ENCODE results near the gene SNCG.
"Not testable (repeated sequence)": the region's sequence is repeated elsewhere in the genome, so short reads cannot be mapped to it uniquely, and the experiment has no call there.

SNCG gene

GRCh38 chr10:86958116-86958900 lies at the start of gene SNCG:
Gene SNCG, plus strand, starts transcription at chr10:86958599. Its CDS starts 99 bp downstream, at chr10:86958698.
- no peak for DNase-seq

DNA sequence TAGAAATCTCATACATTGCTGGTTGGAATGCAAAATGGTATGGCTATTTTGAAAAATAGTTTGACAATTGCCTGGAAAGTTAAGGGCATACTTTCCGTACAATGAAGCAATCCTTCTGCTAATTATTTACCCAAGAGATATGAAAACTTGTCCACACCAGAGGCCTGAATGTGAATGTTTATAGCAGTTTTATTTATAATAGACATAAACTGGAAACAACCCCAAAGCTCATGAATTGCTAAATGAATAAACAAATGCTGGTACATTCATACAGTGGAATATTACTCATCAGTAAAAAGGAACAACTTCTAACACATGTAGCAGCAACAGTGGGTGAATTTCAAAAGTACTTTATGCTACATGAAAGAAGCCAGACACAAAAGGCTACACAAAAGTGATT lies 43.7 kb upstream of the SNCG start:
- no peak for DNase-seq

GRCh38 chr10:86918022-86918471 lies 40.4 kb upstream of the SNCG start:
- DNase-seq: peak; percentile 17

GRCh38 chr10:86922553-86922961 lies 35.8 kb upstream of the SNCG start:
- DNase-seq: no peak

DNA sequence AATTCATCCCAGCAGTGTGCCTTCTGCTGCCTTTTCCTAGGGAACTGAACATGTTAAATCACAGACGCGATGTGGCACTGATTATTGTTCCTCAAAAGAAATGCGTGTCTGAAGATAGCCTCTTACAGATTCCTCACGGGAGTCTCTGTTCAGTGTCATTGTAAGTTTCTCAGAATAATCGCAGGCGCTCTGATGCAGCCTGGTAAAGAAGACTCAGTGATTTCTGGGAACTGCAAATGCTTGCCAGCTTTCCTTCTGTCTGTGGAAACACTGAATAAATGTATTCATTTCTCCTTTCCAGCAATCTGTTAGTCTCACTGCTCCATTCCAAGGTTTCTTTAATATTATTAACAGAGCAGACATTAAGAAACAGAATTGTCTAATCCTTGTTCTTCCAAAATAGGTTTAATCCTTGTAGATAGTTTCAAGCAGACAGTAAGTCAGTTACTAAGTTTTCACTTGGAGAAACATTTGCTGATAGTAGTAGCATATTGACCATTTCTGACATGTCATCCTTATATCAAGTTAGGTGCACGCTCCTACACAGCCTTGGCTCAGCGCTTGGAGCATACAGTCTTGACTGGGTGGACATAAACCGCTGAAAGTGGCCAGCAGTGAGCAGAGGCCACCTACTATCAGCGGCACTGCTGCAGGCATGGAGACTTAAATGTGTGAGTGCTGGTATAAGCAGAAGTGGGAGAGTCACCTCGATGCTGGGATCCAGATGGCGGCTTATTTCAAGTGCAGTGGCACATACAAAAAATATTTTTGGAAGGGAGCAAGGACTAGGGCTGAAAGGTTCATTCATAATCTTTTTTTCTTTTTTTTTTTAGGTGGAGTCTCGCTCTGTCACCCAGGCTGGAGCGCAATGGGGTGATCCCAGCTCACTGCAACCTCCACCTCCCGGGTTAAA lies 28.7 kb upstream of the SNCG start:
- no peak for DNase-seq

DNA sequence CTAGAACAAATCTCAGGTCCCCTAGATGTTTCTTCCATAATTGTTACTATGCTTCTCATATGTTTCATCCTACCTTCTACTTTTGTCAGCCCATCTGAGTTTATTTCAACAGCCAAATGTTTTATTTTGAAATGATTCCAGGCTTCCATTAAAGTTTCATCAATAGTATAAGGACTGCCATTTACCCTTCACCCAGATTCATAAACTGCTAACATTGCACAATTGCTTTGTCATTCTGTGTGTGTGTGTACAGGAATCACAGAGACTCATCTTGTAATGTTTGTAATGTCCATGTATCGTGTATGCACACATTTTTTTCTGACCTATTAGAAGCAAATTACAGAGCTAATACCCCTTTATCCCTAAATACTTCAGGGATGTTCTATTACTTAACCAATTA lies 26.5 kb upstream of the SNCG start:
- peak; percentile 24 for DNase-seq

DNA sequence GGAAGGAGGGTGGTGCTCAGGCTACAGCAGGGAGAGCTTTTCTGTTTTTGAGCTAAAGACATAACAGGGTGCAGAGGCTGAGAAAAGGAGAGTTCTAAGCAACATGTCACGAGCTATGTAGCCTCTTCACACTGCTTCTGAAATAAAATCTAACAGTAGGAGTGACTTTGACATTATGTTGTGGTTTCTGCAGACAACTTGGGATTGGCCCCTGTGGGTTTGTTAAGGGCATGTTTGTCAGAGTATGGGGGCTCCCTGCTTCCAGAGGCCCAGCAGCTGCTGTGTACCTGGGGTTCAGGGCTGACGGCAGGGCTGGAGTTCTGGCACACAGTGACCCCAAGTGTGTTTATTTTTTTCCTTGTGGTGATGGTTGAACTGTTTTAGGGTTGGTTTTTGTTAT lies 25.7 kb upstream of the SNCG start:
- DNase-seq: no peak

DNA sequence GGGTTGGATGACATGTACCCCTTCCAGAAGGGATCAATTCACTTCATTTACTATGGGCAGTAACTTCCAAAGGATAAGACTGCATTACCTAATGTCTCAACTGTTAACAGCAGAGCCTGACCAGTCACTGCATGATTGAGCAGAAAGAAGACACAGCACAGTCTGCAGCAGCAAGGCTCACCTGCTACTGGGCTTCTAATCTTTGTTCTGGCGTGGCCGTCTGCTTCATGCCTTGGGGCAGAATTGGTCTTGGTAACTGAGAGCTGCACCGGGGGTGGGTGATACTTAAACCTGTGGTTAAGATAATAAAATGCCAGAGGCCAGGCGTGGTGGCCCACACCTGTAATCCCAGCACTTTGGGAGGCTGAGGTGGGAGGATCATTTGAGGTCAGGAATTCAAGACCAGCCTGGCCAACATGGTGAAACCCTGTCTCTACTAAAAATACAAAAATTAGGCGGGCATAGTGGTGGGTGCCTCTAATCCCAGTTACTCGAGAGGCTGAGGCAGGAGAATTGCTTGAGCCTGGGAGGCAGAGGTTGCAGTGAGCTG lies 24.2 kb upstream of the SNCG start:
- not testable (repeated sequence) for DNase-seq

GRCh38 chr10:86936661-86937501 lies 21.5 kb upstream of the SNCG start:
- DNase-seq: peak; percentile 50

DNA sequence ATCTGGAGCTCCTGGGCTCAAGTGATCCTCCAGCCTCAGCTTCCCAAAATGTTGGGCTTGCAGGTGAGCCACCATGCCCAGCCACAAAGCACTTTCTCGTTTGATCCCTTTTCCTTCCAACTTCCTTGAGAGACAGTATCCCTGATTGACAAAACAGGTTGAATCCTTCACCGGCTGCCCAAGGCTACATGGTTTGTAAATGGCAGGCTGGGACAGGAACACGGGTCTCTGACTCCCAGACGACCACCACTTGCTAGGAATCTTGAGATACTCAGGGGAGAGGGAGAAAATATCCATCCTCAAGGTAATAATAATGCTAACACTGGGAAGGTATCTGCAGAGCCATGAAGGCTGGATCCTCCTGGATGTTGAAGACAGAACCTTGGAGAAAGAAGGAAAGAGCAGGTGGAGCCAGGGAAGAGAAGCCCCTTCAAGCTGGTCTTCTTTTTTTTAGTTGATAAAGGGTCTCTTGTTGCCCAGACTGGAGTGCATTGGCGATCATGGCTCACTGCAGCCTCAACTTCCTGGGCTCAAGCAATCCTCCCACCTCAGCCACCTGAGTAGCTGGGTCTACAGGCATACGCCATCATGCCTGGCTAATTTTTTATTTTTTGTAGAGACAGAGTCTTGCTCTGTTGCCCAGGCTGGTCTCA lies 20.8 kb upstream of the SNCG start:
- DNase-seq: no peak

- no peak for DNase-seq
Observed at GRCh38 chr10:86938260-86938659, 20.1 kb upstream of the SNCG start.

DNA sequence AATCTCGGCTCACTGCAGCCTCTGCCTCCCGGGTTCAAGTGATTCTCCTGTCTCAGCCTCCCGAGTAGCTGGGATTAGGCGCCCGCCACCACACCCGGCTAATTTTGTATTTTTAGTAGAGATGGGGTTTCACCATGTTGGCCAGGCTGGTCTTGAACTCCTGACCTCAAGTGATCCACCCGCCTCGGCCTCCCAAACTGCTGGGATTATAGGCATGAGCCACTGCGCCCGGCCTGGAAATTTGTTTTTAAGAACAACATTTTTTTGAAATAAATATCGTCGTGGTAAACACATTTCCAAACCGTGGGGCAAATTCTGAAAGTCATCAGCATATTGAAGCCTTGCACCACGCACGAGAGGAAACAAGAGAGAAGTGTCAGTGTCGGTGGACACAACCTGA lies 18.3 kb upstream of the SNCG start:
- not testable (repeated sequence) for DNase-seq

DNA sequence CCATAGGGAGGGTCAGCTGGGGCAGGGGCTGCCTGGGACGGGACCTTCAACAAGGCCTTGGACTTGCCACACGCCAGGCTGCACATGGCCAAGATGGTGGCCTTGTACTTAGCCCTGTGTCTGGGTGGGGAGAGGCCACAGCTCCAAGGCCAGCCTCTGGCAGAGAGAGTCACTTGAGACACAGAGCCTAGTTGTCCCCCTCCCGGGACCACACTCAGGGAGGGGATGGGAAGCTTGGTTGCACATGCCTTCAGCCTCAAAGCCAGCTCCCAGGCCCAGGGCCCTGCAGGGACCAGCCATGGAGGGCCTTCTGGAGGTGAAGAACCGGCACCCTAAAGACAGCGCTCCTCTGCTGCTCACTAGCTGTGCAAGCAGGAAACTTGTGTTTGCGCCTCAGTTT lies 17.7 kb upstream of the SNCG start:
- no peak for DNase-seq

DNA sequence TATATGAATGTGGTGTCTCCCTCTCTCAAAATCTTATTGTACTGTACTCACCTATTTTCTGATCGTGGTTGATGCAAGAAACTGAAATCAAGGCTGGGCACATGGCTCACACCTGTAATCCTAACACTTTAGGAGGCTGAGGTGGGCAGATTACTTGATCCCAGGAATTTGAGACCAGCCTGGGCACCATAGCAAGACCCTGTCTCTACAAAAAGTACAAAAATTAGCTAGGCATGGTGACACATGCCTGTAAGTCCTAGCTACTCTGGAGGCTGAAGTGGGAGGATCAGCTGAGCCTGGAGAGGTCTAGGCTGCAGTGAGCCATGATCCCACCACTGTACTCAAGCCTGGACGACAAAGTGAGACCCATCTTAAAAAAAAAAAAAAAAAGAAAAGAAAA lies 17.0 kb upstream of the SNCG start:
- DNase-seq: no peak

DNA sequence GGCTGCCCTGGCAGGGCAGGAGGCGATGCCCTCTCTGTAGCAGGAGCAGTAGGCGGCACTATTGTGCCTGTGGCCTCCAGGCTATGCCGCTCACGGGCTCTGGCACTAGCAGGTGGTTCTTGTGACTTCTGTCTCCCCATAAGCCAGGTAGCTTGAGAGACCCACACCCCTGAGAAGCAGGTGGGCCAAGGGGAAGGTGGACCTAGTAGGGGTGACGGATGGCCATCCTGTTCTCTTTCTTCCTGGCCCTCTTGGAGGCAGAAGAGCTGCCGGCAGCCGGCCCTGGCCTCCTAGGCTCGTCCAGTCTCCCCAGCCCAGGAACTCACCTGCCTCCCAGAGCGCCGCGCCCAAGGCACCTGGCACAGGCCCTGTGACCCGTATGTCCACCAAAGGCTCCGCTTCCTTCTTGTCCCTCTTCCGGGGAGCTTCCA lies 16.4 kb upstream of the SNCG start:
- DNase-seq: no peak

DNA sequence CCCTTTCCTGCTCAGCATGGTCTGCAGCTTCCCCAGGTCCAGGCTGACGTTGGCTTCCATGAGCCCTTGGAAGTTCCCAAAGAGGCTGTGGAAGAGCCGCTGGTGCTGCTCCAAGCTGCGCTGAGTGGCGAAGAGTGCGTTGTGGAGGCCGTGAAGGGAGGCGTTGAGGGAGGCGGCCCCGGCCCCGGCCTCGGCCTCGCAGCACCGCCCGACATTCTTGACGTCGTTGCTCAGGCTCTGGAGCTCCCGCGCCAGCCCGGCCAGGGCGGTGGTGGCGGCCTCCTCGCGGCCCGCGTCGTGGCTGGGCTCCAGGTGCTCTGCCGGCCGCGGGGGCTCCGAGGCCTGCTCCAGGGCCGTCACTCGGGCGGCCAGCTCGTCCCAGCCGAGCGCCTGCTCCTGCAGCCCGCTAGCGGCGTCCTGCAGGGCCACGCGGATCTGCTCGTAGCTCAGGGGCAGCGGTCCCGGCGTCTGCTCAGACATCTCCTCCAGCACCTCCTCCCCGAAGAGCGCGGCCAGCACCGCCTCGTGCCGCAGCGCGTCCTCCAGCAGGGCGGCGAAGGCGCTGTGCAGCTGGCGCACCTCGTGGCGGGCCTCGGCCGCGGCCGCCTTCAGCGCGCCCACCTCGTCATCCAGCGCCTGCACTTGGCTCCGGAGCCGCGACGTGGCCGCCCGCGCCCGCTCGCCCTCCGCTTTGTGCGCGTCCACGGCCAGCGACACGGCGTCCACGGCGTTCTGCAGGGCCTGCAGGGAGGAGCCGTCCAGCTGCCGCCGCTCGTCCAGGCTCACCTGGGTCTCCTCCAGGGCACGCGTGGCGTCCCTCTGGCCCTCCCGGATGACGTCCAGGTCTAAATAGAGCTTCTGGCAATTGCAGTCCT lies 15.7 kb upstream of the SNCG start:
- DNase-seq: peak; percentile 36

DNA sequence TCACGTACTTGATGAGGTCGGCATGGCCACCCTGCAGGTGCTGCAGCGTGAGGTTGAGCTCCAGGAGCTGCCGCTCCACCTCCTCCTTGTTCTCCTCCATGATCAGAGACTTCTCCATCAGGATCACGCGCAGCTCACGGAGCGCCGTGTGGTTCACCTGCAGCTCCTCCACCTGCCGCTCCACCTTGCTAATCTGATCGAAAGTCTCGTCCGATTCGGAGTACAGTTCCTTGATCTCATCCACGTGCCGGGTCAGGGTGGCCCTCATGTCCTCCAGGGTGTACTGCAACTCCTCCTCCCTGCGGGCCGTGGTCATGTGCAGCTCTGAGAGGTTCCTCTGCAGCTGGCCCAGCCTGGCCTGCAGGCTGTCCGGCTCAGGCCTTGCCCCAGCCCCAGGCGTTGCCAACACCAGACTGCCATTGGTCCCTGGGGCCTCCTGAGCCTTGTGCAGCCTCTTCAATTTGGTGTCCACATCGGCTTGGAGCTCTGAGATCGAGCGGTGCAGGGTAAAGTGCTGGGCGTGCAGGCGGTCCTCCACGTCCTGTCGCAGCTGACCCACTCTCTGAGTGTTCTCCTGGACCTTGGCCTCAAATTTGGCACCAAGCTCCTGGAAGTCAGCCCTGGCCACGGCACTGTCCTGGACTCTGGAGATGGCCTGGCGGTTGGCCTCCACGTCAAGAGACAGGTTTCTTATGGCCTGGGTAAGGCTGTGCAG lies 14.9 kb upstream of the SNCG start:
- DNase-seq: no peak

DNA sequence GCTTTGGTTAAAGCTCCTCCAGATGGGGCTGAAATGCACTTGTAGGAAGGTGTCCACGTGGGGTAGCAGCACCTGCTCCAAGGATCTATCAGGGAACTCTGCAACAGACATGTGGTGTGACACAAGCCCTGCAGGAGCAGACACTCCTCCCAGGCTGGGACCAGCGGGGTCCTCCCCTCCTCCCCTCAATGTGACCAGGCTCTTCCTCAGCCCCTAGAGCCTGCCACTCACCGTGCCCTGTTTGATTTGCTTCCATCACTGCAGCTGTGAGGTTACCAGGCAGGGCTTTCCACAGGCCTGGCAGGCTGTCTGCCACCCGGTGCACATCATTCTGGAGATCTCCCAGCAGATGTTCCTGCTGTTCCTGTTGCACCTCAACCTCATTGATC lies 14.4 kb upstream of the SNCG start:
- DNase-seq: no peak

DNA sequence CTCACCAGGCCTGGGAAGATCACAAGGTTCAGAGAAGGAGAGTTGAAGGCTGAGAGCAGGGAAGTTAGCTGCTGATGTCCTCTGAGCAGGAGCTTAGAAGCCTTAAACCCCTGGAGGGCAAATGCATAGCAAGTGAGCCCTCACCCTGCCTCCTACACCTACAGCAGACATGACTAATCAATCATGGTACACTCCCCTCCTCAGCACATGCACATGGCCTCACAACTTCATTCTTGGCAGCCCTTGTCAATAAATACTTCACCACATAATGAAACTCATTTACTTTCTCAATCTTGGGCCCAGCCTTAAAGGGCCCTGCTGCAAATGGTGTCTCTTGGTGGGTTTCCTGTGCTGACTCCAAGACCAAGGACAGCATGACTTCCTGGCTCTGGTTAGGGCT lies 13.9 kb upstream of the SNCG start:
- no peak for DNase-seq

- no peak for DNase-seq
Observed at GRCh38 chr10:86944907-86945306, 13.5 kb upstream of the SNCG start.

All from fibroblast of skin of right biceps (primary cell).